PFSK-1 (cell line): ENCODE data around the gene SIGLEC1.

Experiments
- FOXP2 ChIP-seq: optimal IDR thresholded peaks from 2 replicates; pipeline ENCODE3; 2011; ENCODE audit warnings: borderline replicate concordance, control low read depth, inconsistent platforms; ENCODE audit not compliant: insufficient read depth; ENCODE audit errors: extremely low read length, extremely low read depth
- POLR2AphosphoS5 ChIP-seq: IDR thresholded peaks from 2 replicates; pipeline ENCODE4 v1.6.1; 2012; ENCODE audit warnings: low read depth, mild to moderate bottlenecking, control low read depth, low read length, moderate library complexity
- SIN3A ChIP-seq: IDR thresholded peaks from 2 replicates; pipeline ENCODE4 v1.6.1; 2012; ENCODE audit warnings: mild to moderate bottlenecking, low read length, moderate library complexity, borderline replicate concordance; ENCODE audit not compliant: insufficient read depth
- TAF1 ChIP-seq: IDR thresholded peaks from 2 replicates; pipeline ENCODE4 v1.6.1; 2012; ENCODE audit warnings: low read length, control low read depth, borderline replicate concordance; ENCODE audit not compliant: insufficient read depth
- TF ChIP-seq, protein P1 (sequence below), 2 experiments: IDR thresholded peaks; 2 replicates each; pipeline versions ENCODE4 v1.6.1 to v1.8.0; 2011 to 2012; ENCODE audit warnings: low read depth in 2 of 2, low read length in 2 of 2, control low read depth in 1 of 2, inconsistent platforms in 1 of 2, mild to moderate bottlenecking in 1 of 2, moderate library complexity in 1 of 2; ENCODE audit not compliant: insufficient read depth in 1 of 2

Gene SIGLEC1

DNA sequence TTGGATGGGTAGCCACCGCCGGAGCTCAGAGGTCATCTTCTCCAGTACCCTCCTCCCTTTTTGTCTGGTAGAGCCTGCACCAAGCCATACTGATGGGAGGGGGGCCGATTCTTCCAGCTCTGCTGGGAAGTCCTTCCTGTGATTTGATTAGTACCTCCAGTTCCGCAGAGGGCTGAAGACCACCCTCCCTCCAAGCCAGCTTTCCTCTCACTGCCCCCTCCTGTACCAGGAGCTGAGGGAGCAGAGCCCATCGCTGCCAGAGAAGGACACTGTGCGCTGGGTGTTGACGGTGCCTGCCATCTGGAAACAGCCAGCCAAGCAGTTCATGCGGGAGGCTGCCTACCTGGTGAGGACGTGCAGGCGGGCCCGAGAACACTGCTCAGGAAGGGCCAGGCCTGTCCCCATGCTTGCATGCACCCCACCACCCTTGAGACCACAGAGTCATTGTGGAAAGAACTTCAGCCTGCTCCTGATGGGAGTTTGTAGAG lies 33.3 kb upstream of the SIGLEC1 start:
- TF ChIP-seq POLR2AphosphoS5 = no peak
- TF ChIP-seq, protein P1, sequence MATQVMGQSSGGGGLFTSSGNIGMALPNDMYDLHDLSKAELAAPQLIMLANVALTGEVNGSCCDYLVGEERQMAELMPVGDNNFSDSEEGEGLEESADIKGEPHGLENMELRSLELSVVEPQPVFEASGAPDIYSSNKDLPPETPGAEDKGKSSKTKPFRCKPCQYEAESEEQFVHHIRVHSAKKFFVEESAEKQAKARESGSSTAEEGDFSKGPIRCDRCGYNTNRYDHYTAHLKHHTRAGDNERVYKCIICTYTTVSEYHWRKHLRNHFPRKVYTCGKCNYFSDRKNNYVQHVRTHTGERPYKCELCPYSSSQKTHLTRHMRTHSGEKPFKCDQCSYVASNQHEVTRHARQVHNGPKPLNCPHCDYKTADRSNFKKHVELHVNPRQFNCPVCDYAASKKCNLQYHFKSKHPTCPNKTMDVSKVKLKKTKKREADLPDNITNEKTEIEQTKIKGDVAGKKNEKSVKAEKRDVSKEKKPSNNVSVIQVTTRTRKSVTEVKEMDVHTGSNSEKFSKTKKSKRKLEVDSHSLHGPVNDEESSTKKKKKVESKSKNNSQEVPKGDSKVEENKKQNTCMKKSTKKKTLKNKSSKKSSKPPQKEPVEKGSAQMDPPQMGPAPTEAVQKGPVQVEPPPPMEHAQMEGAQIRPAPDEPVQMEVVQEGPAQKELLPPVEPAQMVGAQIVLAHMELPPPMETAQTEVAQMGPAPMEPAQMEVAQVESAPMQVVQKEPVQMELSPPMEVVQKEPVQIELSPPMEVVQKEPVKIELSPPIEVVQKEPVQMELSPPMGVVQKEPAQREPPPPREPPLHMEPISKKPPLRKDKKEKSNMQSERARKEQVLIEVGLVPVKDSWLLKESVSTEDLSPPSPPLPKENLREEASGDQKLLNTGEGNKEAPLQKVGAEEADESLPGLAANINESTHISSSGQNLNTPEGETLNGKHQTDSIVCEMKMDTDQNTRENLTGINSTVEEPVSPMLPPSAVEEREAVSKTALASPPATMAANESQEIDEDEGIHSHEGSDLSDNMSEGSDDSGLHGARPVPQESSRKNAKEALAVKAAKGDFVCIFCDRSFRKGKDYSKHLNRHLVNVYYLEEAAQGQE (IDR thresholded peaks at IDR 0.05; ENCODE audit: insufficient read depth in 1 of 2, low read depth in 2 of 2, low read length in 2 of 2) = no peak
- TF ChIP-seq FOXP2 = no peak
- no peak for TF ChIP-seq SIN3A
- TF ChIP-seq TAF1 = no peak

DNA sequence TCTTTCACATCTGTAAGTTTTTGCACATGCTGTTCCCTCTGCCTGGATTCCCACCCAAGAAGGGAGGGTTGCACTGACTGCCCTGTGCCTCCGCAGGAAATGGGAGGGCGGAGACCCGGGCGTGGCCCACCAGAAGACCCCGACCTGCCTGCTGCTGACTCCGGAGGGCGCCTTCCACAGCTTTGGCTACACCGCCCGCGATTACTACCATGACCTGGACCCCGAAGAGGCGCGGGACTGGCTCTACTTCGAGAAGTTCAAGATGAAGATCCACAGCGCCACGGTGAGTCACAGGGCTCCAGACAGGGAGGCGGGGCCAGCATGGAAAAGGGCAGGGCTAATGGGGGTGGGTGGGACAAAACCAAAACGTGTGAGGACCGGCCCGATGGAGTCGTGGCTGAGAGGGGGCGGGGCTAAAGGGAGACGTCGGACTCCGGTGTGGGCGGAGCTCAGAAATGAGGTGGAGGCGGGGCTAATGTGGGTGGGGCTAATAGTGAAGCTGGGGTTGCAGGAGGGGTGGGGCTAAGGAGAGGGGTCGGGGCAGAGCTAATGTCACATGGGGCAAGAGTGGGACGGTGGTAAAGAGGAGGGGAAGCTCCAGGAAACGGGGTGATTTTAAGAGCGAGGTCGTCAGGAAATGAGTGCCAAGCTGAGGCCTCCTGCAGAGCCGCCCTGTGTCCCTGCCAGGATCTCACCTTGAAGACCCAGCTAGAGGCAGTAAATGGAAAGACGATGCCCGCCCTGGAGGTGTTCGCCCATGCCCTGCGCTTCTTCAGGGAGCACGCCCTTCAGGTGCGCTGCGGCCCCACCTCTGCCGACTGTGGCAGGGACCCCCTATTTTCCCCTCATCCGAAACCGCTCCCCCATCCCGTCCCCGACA lies 32.6 kb upstream of the SIGLEC1 start:
- no peak for TF ChIP-seq SIN3A
- no peak for TF ChIP-seq FOXP2
- no peak for TF ChIP-seq POLR2AphosphoS5
- TF ChIP-seq, protein P1 (IDR thresholded peaks at IDR 0.05; ENCODE audit: insufficient read depth in 1 of 2, low read depth in 2 of 2, low read length in 2 of 2) = no peak
- TF ChIP-seq TAF1 = no peak

DNA sequence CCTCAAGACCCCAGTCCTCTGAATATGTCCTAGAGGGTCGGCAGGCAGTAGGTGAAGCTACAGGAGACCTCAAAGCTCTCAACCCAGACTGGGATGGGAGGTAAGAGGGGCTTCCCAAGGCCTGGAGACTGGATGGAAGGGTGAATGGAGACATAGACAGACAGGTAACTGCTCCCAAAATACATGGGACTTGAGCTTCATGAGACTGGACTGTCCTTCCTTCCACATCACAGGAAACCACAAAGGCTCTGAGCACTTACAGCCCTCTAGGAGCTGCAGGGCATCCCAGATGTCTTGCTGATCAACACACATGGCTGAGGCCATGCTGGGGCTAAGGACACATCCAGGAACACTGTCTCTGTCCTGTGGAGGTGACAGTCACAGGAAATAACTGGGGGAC lies 31.6 kb upstream of the SIGLEC1 start:
- no peak for TF ChIP-seq POLR2AphosphoS5
- no peak for TF ChIP-seq SIN3A
- no peak for TF ChIP-seq TAF1
- TF ChIP-seq, protein P1 (IDR thresholded peaks at IDR 0.05; ENCODE audit: insufficient read depth in 1 of 2, low read depth in 2 of 2, low read length in 2 of 2) = no peak
- TF ChIP-seq FOXP2 = no peak

- TF ChIP-seq SIN3A (no peak), FOXP2 (no peak), TAF1 (no peak), POLR2AphosphoS5 (no peak)
- TF ChIP-seq, protein P1 (IDR thresholded peaks at IDR 0.05; ENCODE audit: insufficient read depth in 1 of 2, low read depth in 2 of 2, low read length in 2 of 2) = no peak
Measured at GRCh38 chr20:3743251-3743650, 30.9 kb upstream of the SIGLEC1 start.
